GM23338 (cell line): ENCODE results near the gene ARHGAP10.

Experiments used
- CREB1 ChIP-seq: fragments of 250-450 bp; sonication (Bioruptor Pico); IDR thresholded peaks from 2 replicates; pipeline ENCODE4 v1.5.0; 2020; ENCODE audit warnings: low read depth, mild to moderate bottlenecking, moderate library complexity
- EZH2 ChIP-seq: fragments of 200-600 bp; sonication (generic); IDR thresholded peaks from one replicate; pipeline ENCODE4 v1.8.0; 2017; ENCODE audit warnings: antibody characterized with exemption, mild to moderate bottlenecking, low read depth; ENCODE audit not compliant: unreplicated experiment
- NANOG ChIP-seq: IDR thresholded peaks from 2 replicates; pipeline ENCODE4 v1.6.1; 2016; ENCODE audit warnings: antibody characterized with exemption, borderline replicate concordance
- TF ChIP-seq, protein P1 (sequence below), 2 experiments: fragments of 200-600 bp in 1 of 2; sonication (generic) in 1 of 2; conservative IDR thresholded peaks; 2 replicates each; pipeline versions ENCODE4 v1.5.1 to v1.6.1; 2016 to 2017; ENCODE audit warnings: antibody characterized with exemption in 2 of 2, low read depth in 2 of 2, mild to moderate bottlenecking in 2 of 2, moderate library complexity in 1 of 2
- TF ChIP-seq, protein P2 (sequence below): IDR thresholded peaks from one replicate; pipeline ENCODE4 v1.6.1; 2018; ENCODE audit warnings: antibody characterized with exemption; ENCODE audit not compliant: unreplicated experiment

DNA sequence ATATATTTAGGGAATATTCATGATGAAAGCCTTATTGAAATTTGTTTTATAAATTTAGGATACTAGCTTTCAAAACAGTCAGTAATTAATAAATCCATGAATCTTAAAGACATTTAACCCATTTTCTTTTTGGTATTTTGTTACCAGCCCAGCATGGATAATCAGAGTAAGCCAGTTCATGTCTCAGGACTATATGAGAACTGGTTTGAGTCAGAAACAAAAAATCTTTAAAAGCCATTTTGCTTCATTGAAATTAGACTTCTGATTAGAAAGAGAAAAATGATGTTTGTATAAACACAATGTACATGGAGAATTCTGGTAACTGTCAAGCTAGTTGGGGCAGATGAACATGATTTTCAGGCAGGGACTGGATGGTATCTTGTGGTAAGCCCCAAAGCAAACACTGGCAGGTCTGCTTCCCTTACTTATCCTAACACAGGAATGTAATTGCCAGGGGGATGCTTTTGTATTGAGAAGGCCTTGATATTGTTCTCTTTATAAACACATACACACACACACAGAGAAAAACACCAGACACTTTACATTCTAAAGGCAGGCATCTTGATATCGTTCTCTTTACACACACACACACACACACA, 9.4 kb downstream of the ARHGAP10 start:
- TF ChIP-seq, protein P1, sequence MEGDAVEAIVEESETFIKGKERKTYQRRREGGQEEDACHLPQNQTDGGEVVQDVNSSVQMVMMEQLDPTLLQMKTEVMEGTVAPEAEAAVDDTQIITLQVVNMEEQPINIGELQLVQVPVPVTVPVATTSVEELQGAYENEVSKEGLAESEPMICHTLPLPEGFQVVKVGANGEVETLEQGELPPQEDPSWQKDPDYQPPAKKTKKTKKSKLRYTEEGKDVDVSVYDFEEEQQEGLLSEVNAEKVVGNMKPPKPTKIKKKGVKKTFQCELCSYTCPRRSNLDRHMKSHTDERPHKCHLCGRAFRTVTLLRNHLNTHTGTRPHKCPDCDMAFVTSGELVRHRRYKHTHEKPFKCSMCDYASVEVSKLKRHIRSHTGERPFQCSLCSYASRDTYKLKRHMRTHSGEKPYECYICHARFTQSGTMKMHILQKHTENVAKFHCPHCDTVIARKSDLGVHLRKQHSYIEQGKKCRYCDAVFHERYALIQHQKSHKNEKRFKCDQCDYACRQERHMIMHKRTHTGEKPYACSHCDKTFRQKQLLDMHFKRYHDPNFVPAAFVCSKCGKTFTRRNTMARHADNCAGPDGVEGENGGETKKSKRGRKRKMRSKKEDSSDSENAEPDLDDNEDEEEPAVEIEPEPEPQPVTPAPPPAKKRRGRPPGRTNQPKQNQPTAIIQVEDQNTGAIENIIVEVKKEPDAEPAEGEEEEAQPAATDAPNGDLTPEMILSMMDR (conservative IDR thresholded peaks at IDR 0.05; ENCODE audit: low read depth in 2 of 2), result no peak
- TF ChIP-seq EZH2, result no peak
- TF ChIP-seq, protein P2, sequence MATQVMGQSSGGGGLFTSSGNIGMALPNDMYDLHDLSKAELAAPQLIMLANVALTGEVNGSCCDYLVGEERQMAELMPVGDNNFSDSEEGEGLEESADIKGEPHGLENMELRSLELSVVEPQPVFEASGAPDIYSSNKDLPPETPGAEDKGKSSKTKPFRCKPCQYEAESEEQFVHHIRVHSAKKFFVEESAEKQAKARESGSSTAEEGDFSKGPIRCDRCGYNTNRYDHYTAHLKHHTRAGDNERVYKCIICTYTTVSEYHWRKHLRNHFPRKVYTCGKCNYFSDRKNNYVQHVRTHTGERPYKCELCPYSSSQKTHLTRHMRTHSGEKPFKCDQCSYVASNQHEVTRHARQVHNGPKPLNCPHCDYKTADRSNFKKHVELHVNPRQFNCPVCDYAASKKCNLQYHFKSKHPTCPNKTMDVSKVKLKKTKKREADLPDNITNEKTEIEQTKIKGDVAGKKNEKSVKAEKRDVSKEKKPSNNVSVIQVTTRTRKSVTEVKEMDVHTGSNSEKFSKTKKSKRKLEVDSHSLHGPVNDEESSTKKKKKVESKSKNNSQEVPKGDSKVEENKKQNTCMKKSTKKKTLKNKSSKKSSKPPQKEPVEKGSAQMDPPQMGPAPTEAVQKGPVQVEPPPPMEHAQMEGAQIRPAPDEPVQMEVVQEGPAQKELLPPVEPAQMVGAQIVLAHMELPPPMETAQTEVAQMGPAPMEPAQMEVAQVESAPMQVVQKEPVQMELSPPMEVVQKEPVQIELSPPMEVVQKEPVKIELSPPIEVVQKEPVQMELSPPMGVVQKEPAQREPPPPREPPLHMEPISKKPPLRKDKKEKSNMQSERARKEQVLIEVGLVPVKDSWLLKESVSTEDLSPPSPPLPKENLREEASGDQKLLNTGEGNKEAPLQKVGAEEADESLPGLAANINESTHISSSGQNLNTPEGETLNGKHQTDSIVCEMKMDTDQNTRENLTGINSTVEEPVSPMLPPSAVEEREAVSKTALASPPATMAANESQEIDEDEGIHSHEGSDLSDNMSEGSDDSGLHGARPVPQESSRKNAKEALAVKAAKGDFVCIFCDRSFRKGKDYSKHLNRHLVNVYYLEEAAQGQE, result no peak
- no peak for TF ChIP-seq CREB1 (CRISPR knock-in tag)
- TF ChIP-seq NANOG, result no peak
